Mesothelial cell of epicardium (in vitro differentiated cells): ENCODE data around the gene SGCB. TPM values are rescaled to one million over a fixed set of nuclear protein-coding genes. Genes with fewer than 3 reads are reported as not detected.

Experiments
- DNase-seq, 2 experiments: peaks; one replicate each; pipeline ENCODE4 v3.0.0; 2021; ENCODE audit warnings: low spot score in 2 of 2; ENCODE audit not compliant: unreplicated experiment in 2 of 2
- H3K27ac Mint-ChIP-seq: 2 replicates; pipeline ENCODE4 v1.8.0; 2021; ENCODE audit warnings: mixed read lengths
- H3K27me3 Mint-ChIP-seq: 2 replicates; pipeline ENCODE4 v1.8.0; 2021; ENCODE audit warnings: low read depth, mixed read lengths
- H3K36me3 Mint-ChIP-seq: 2 replicates; pipeline ENCODE4 v1.8.0; 2021; ENCODE audit warnings: mixed read lengths
- H3K4me1 Mint-ChIP-seq: 2 replicates; pipeline ENCODE4 v1.8.0; 2021; ENCODE audit warnings: mixed read lengths
- H3K4me3 Mint-ChIP-seq: 2 replicates; pipeline ENCODE4 v1.8.0; 2021; ENCODE audit warnings: mild to moderate bottlenecking, moderate library complexity, mixed read lengths
- H3K9me3 Mint-ChIP-seq: 2 replicates; pipeline ENCODE4 v1.8.0; 2021; ENCODE audit warnings: mixed read lengths
- total RNA-seq: library from RNA; stranded (reverse); gene quantifications from 3 replicates; pipeline ENCODE4 v1.2.1, GENCODE V29; 2021
- TF ChIP-seq, protein P1 (sequence below): fragments of 200-600 bp; sonication (generic); IDR thresholded peaks from one replicate; pipeline ENCODE4 v1.5.0; 2021; ENCODE audit warnings: antibody characterized with exemption; ENCODE audit not compliant: unreplicated experiment

SGCB gene
- total RNA-seq, 1 donor from 2014 or later, result 30.4 TPM

DNA sequence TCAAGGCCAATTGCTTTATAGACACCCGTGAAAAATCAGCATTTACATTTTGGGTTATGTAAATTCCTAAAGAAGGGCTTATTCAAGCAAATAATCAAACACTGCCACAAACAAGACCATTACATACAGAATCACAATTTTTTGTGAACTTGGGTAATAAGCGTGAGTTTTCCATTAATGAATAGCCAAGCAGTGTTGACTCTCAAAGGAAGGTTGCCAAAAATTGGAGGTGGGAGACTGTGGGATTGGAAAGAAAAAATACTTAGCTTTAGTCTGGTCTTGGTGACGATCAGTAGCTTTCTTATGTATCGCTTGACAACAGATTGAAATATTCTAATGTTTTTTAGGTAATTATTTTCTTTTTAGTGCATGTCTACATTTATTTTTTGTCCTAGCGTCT lies 38.8 kb downstream of the SGCB start:
- no peak for DNase-seq
- H3K36me3 Mint-ChIP-seq, result no peaks in the 10 kb centered on the region
- no peak overlapping the region for H3K27ac Mint-ChIP-seq
- TF ChIP-seq, protein P1, sequence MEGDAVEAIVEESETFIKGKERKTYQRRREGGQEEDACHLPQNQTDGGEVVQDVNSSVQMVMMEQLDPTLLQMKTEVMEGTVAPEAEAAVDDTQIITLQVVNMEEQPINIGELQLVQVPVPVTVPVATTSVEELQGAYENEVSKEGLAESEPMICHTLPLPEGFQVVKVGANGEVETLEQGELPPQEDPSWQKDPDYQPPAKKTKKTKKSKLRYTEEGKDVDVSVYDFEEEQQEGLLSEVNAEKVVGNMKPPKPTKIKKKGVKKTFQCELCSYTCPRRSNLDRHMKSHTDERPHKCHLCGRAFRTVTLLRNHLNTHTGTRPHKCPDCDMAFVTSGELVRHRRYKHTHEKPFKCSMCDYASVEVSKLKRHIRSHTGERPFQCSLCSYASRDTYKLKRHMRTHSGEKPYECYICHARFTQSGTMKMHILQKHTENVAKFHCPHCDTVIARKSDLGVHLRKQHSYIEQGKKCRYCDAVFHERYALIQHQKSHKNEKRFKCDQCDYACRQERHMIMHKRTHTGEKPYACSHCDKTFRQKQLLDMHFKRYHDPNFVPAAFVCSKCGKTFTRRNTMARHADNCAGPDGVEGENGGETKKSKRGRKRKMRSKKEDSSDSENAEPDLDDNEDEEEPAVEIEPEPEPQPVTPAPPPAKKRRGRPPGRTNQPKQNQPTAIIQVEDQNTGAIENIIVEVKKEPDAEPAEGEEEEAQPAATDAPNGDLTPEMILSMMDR, result no peak
- H3K4me3 Mint-ChIP-seq, result no peak overlapping the region
- no peaks in the 10 kb centered on the region for H3K27me3 Mint-ChIP-seq
- H3K9me3 Mint-ChIP-seq, result no peaks in the 10 kb centered on the region
- H3K4me1 Mint-ChIP-seq, result no peaks in the 10 kb centered on the region

DNA sequence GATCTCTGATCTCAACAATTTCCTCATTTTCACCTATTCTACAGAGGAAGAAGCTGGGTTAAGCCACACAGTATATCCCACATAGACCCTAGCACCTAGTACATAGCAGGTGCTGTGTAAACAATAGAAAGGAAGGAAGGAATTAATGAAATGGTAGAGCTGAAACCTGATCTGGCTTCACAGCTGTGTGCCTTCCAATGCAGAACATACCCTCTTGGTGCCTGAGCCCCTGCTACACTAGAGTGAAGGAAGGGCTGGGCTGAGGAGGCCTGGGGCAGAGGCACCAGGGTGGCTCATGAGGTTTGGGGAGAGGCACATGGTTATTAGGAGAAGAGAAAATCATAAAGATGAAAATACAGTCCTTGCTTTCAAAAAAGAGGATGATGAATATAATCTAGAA lies 39.3 kb downstream of the SGCB start:
- TF ChIP-seq, protein P1, result no peak
- DNase-seq, result no peak
- no peaks in the 10 kb centered on the region for H3K36me3 Mint-ChIP-seq
- H3K4me1 Mint-ChIP-seq, result no peaks in the 10 kb centered on the region
- H3K27me3 Mint-ChIP-seq, result no peaks in the 10 kb centered on the region
- H3K27ac Mint-ChIP-seq, result no peak overlapping the region
- H3K9me3 Mint-ChIP-seq, result no peaks in the 10 kb centered on the region
- H3K4me3 Mint-ChIP-seq, result no peak overlapping the region

DNA sequence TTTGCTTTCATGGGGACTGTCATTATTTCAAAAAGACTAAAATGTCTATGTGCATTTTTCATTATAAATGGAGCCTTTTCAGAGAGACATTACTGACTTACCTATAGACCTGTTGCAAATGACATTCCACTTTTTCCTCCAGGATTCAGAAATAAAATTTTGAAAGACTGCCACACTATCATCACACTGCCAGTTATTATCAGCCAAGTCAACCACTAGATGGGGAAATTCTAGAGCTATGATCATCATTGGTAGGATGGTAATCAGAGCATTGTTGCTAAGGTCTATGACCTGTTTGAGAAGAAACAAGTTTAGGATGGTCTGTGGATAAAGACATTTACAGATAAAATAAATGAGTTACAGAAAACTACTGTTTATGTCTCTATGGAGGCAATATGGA lies 40.5 kb downstream of the SGCB start:
- peaks cover 2% of the 10 kb centered on the region for H3K9me3 Mint-ChIP-seq

DNA sequence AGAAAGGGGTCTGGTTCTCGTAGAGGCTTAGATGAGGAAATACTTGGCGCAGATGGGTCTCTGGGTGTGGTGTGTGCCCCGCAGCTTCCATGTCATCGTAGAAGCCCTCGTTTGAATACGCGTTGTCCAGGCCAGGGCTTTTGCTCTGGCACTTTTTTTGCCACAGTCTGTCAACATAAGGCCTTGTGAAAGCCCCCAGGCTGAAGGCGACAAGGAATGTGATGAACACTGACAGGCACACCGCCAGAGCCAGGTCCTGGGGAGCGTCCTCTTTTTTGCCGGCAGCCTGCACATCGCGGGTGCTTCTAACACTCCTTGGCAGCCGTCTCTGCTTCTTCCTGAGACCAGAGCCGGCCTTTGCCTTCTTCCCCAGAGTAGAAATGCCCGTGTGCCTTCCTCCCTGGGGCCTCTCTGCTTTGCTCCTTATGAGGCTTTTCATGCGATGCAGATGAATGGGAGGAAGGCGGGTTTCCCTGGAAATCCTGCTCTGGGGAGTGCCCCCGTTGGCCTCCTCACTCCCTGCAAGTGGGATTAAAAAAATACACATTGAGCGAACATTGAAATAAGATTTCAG lies 42.4 kb downstream of the SGCB start:
- DNase-seq, result no peak
- no peaks in the 10 kb centered on the region for H3K27me3 Mint-ChIP-seq
- H3K27ac Mint-ChIP-seq, result no peak overlapping the region
- H3K4me3 Mint-ChIP-seq, result no peak overlapping the region
- H3K9me3 Mint-ChIP-seq, result peaks cover 20% of the 10 kb centered on the region
- TF ChIP-seq, protein P1, result no peak
- no peaks in the 10 kb centered on the region for H3K4me1 Mint-ChIP-seq
- H3K36me3 Mint-ChIP-seq, result no peaks in the 10 kb centered on the region

More for the DNA sequence above, 40.5 kb downstream of the SGCB start:
- TF ChIP-seq, protein P1, result no peak
- Mint-ChIP-seq H3K4me1 (no peaks in the 10 kb centered on the region), H3K4me3 (no peak overlapping the region), H3K27me3 (no peaks in the 10 kb centered on the region), H3K36me3 (no peaks in the 10 kb centered on the region), H3K27ac (no peak overlapping the region)
- no peak for DNase-seq

Other genes starting within 250 kb of the SGCB start
- gene DCUN1D4, start 195.1 kb downstream of the SGCB start, total RNA-seq, result 44.8 to 50.8 TPM (median 49.3 TPM) in 3 replicates
- 0.20 to 0.44 TPM (median 0.32 TPM) in 3 replicates for gene LRRC66, start 17.9 kb downstream of the SGCB start, total RNA-seq
- gene SPATA18, start 13.0 kb upstream of the SGCB start, total RNA-seq, result 10.0 to 11.1 TPM (median 10.8 TPM) in 3 replicates